Daoy (cell line): ENCODE results near the gene NT5DC1. TPM values are rescaled to one million over a fixed set of nuclear protein-coding genes. Genes with fewer than 3 reads are reported as not detected.

ENCODE experiments used
- DNase-seq: peaks from one replicate; pipeline ENCODE4 v3.0.0-alpha.2; 2015; ENCODE audit warnings: low read depth
- total RNA-seq: library from RNA; depleted of rRNA; stranded (reverse); fragments of >200 nt; shearing (Covaris generic); gene quantifications from 2 replicates; pipeline ENCODE4 v1.2.3, GENCODE V29; 2014; rRNA removed

Gene NT5DC1
- 5.1 and 18.3 TPM in 2 replicates for total RNA-seq

GRCh38 chr6:116100419-116101301 is at the start of gene NT5DC1:
TSS of gene NT5DC1 (plus strand) at chr6:116100853. CDS start at chr6:116100931, 78 bp downstream.
- peak; percentile 92 for DNase-seq

GRCh38 chr6:116051244-116051643 is 49.4 kb upstream of the NT5DC1 start:
- DNase-seq: no peak

GRCh38 chr6:116055513-116055912 is 45.1 kb upstream of the NT5DC1 start:
- no peak for DNase-seq

- no peak for DNase-seq
Measured at GRCh38 chr6:116057766-116058165, 42.9 kb upstream of the NT5DC1 start.

- peak; percentile 50 for DNase-seq
Measured at GRCh38 chr6:116059713-116060571, 40.7 kb upstream of the NT5DC1 start.

GRCh38 chr6:116060572-116061283 is 39.9 kb upstream of the NT5DC1 start, which contains the start of gene FRK:
TSS of gene FRK (minus strand) at chr6:116060891. CDS start at chr6:116060311, 580 bp downstream.
- DNase-seq: peak; percentile 33

GRCh38 chr6:116062496-116062895 is 38.2 kb upstream of the NT5DC1 start:
- DNase-seq: no peak

- no peak for DNase-seq
Measured at GRCh38 chr6:116064666-116065065, 36.0 kb upstream of the NT5DC1 start.

GRCh38 chr6:116066789-116067188 is 33.9 kb upstream of the NT5DC1 start:
- no peak for DNase-seq

GRCh38 chr6:116070101-116070500 is 30.6 kb upstream of the NT5DC1 start:
- DNase-seq: no peak

- DNase-seq: peak; percentile 8
Measured at GRCh38 chr6:116070616-116071389, 29.9 kb upstream of the NT5DC1 start.

GRCh38 chr6:116072368-116072767 is 28.3 kb upstream of the NT5DC1 start:
- DNase-seq: no peak

- DNase-seq: peak; percentile 44
Measured at GRCh38 chr6:116073765-116074440, 26.8 kb upstream of the NT5DC1 start.

GRCh38 chr6:116074732-116075390 is 25.8 kb upstream of the NT5DC1 start:
- DNase-seq: no peak

- DNase-seq: no peak
Measured at GRCh38 chr6:116078522-116078921, 22.1 kb upstream of the NT5DC1 start.

GRCh38 chr6:116078945-116079344 is 21.7 kb upstream of the NT5DC1 start:
- DNase-seq: no peak

- no peak for DNase-seq
Measured at GRCh38 chr6:116083052-116083451, 17.6 kb upstream of the NT5DC1 start.

GRCh38 chr6:116084284-116084683 is 16.4 kb upstream of the NT5DC1 start:
- no peak for DNase-seq

- peak; percentile 28 for DNase-seq
Measured at GRCh38 chr6:116087437-116088027, 13.1 kb upstream of the NT5DC1 start.
